Fibroblast of mammary gland (primary cell): Measurements from ENCODE around the gene LYZL6.

Source experiments
- DNase-seq: peaks from one replicate; pipeline ENCODE4 v3.0.0-alpha.2; 2010; ENCODE audit warnings: low read depth
- H3K4me3 ChIP-seq: 2 replicates; pipeline ENCODE4 v1.5.1; 2011; ENCODE audit warnings: low read depth, mild to moderate bottlenecking, low read length, moderate library complexity; ENCODE audit not compliant: control insufficient read depth
- TF ChIP-seq, protein P1 (sequence below): conservative IDR thresholded peaks from 2 replicates; pipeline ENCODE4 v1.5.1; 2011; ENCODE audit warnings: low read depth, low read length, inconsistent platforms; ENCODE audit not compliant: control insufficient read depth, insufficient read depth

The LYZL6 gene

DNA sequence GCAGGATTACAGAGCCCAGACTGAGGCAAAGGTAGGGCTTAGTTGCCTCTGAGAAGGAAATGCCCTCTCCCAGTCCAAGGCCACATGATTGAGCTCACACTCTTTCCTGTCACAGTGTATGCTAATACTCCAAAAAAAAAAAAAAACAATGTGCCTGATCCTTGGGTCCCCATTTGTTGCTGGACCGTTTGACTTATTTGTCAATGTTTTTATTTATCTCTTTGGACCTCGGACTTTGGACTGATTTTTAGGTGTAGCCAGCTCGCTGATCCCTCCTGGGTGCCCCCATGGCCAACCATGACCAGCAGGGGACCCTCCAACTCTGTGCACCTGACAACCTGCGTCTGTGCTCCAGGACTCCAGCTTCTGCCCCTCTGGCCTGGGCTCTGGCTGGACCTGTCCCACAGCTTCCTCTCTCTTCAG is 38.4 kb upstream of the LYZL6 start:
- TF ChIP-seq, protein P1, sequence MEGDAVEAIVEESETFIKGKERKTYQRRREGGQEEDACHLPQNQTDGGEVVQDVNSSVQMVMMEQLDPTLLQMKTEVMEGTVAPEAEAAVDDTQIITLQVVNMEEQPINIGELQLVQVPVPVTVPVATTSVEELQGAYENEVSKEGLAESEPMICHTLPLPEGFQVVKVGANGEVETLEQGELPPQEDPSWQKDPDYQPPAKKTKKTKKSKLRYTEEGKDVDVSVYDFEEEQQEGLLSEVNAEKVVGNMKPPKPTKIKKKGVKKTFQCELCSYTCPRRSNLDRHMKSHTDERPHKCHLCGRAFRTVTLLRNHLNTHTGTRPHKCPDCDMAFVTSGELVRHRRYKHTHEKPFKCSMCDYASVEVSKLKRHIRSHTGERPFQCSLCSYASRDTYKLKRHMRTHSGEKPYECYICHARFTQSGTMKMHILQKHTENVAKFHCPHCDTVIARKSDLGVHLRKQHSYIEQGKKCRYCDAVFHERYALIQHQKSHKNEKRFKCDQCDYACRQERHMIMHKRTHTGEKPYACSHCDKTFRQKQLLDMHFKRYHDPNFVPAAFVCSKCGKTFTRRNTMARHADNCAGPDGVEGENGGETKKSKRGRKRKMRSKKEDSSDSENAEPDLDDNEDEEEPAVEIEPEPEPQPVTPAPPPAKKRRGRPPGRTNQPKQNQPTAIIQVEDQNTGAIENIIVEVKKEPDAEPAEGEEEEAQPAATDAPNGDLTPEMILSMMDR, result no peak
- H3K4me3 ChIP-seq, result no peak overlapping the region
- no peak for DNase-seq

DNA sequence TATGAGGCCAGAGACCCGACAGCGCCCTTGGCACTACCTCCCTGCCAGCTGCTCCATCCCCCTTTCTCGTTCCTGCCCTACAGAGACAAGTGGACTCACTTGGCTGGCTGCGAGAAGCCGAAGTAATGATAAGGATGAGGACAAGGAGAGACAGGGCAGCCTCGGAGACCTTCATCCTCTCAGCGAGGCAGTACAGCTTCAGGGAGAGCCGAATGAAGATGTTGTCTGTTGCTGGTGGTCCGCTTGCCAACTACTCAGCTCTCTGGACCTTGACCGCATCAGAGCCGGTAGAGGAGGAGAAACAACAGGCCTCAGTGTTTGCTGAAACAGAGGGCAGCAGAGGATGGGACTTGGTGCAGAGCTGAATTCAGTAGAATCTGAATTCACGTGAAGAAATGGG is 37.7 kb upstream of the LYZL6 start, which contains the start of gene CCL16:
Gene CCL16, minus strand, starts transcription at position 252 of the 400 bp plus-strand sequence. Its CDS starts 77 bp downstream, at position 175.
- no peak for DNase-seq
- no peak within 1 kb of the TSS for H3K4me3 ChIP-seq
- TF ChIP-seq, protein P1, result no peak

DNA sequence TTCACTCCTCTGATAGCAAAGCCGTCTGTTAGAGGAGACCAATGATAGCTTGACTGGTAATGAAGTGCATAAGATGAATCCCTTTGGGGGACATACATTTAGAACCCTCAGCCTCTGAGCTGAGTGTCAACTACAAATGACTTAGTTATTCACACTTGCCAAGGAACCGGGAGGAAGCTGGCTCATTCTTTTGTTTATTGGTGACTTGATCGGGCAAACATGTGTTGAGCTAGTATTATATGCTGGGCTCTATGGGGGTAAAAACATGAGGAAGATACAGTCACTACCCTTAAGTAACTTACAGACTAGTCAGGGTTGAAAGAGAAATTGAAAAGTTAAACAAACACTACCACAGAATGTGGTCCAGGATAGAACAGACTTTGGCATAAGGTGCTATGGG is 34.8 kb upstream of the LYZL6 start:
- DNase-seq, result no peak
- TF ChIP-seq, protein P1, result no peak
- no peak overlapping the region for H3K4me3 ChIP-seq

DNA sequence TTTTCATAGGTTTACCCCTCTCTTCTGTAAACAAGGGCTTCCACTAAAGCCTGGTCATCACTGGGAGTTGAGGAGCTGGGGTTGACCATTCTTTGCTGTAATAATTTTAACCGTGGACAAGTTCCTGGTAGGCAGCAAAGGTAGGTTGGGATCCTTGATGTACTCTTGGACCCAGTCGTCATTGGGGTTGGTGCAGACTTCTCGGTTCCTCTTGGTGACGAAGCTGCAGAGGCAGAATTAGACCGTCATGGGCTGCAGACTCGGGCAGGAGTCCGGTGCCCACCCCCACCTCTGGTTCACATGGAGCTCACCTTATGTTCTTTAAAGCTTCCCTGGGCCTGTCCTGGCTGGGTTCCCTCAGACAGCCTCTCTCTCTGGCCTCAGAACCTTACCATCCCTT is 34.0 kb upstream of the LYZL6 start:
- H3K4me3 ChIP-seq, result no peak overlapping the region
- DNase-seq, result no peak
- TF ChIP-seq, protein P1, result no peak

DNA sequence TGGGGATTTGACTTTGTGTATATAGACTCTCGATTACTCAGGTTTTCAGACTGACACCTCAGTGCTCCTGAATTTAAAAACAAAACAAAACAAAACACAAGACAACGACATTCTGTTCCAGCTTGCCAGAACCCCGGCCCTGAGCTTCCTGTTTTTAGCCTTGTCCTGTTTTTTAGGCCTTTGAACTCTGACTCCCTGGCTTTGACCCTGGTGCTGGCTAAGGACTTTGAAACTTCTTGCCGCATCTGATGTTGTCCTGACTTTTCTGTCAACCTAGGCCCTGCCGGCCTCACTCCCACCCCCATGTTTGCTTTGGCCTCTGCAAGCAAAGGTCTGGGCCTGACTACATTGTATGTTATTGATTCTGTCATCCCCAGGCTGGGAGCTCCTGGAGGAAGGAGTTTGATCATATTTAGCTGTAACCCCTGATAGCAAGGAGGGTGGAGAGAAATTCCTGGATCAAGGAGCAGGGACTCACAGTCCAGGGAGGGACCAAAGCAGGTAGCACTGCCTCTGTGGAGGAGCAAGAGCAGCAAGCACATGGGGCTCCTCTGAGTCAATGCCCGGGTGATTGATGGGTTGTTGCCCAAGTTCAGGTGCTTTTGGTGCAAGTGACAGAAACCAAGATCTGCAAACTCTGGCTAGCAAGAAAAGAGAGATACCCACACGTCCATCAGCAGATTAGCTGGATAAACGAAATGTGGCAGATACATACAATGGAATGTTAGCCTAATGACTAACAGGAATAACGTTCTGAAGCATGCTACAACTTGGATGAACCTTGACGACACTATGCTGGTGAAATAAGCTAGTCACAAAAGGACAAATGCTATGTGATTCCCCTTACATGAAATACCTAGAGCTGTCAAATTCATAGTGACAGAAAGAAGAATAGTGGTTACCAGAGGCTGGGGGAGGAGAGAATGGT is 30.1 kb upstream of the LYZL6 start:
- TF ChIP-seq, protein P1, result no peak
- H3K4me3 ChIP-seq, result no peak overlapping the region
- DNase-seq, result no peak

DNA sequence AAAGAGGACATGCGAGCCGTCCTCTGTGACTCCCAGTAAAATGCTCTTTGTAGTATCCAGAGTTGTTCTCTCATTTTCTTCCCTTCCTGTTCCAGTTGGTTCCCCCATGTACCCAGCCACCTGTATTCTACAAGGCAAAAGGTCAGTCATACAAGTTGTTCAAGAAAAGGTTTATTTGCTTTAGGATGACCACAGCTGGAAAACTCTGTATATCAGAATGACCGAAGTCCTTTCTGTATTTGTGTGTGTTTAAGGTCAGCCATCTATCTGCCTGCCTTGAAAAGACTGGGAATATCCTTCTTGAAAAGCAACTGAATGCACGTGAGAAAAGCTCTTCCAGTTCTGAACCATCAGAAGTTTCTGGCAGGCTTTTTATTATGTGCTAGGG is 29.4 kb upstream of the LYZL6 start:
- no peak for DNase-seq
- H3K4me3 ChIP-seq, result no peak overlapping the region
- TF ChIP-seq, protein P1, result no peak
